Fibroblast of the aortic adventitia (primary cell): ENCODE measurements around the gene DGCR6L. TPM values are rescaled to one million over a fixed set of nuclear protein-coding genes. Genes with fewer than 3 reads are reported as not detected.
"Not testable (repeated sequence)": the region's sequence is repeated elsewhere in the genome, so short reads cannot be mapped to it uniquely, and the experiment has no call there.

Experiments used
- DNase-seq: peaks from one replicate; pipeline ENCODE4 v3.0.0-alpha.2; 2010; ENCODE audit warnings: low read depth
- H3K4me3 ChIP-seq: 2 replicates; pipeline ENCODE4 v1.5.1; 2011; ENCODE audit warnings: low read depth, mild to moderate bottlenecking, control low read depth, low read length, moderate library complexity
- total RNA-seq: library from RNA; depleted of rRNA; stranded (reverse); fragments of >200 nt; gene quantifications from 2 replicates; pipeline ENCODE4 v1.2.3, GENCODE V29; 2012; ENCODE audit warnings: low replicate concordance
- TF ChIP-seq, protein P1 (sequence below): IDR thresholded peaks from 2 replicates; pipeline ENCODE4 v1.5.1; 2011; ENCODE audit warnings: mild to moderate bottlenecking, low read length, control low read depth, inconsistent platforms; ENCODE audit not compliant: insufficient read depth

Gene DGCR6L
- total RNA-seq, 1 donor = 58.2 TPM

DNA sequence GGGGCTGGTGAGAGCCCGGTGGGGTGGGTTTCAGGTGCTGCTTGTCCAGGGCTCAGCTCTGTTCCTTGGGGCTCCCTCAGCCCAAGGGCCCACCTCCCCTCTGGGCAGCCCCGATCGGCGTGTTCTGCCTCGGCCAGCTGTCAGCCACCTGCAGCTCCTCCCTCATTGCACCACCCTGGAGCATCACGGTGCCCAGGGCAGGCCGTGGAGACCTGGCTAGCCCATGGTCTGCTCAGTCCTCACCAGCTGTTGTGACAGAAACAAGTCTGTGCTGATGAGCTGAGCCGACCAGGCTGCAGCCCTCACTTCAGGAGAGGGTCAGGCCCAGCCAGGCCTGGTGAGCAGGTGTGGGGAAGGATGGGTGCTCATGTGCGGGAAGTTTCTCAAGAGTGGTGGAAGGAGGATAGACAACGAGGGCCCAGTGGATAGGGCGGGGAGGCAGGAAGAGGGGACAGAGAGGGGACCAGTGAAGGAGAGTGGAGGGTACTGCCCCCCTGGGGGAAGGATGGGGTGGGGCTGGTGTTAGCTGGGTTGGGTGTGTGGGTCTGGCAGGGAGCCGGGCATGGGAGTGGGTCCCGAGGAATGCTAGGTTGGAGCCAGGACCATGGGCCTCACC is 35.3 kb downstream of the DGCR6L start:
- no peak for DNase-seq
- TF ChIP-seq, protein P1, sequence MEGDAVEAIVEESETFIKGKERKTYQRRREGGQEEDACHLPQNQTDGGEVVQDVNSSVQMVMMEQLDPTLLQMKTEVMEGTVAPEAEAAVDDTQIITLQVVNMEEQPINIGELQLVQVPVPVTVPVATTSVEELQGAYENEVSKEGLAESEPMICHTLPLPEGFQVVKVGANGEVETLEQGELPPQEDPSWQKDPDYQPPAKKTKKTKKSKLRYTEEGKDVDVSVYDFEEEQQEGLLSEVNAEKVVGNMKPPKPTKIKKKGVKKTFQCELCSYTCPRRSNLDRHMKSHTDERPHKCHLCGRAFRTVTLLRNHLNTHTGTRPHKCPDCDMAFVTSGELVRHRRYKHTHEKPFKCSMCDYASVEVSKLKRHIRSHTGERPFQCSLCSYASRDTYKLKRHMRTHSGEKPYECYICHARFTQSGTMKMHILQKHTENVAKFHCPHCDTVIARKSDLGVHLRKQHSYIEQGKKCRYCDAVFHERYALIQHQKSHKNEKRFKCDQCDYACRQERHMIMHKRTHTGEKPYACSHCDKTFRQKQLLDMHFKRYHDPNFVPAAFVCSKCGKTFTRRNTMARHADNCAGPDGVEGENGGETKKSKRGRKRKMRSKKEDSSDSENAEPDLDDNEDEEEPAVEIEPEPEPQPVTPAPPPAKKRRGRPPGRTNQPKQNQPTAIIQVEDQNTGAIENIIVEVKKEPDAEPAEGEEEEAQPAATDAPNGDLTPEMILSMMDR = no peak
- no peak overlapping the region for H3K4me3 ChIP-seq

DNA sequence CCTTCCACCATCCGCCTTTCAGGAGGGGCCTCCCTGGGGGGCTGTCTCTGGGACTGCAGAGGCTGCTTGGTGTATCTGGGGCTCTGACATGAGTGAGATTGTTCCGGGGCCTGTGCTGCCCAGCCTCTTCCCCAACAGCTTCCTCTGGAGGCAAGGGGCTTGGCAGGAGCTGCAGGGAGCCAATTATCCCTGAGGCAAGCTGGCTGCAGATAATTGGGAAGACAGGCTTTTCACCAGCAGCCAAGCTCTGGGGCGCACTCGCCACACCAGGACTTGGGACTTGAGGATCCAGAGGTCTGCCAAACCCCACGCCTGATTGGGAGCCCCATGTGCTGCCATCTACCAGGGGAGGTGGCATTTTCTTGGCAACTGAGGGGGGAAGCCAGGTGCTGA is 36.2 kb downstream of the DGCR6L start:
- TF ChIP-seq, protein P1 = no peak
- no peak for DNase-seq
- no peak overlapping the region for H3K4me3 ChIP-seq

GRCh38 chr22:20282901-20283673 is 36.8 kb downstream of the DGCR6L start:
- TF ChIP-seq, protein P1 = no peak
- H3K4me3 ChIP-seq = no peak overlapping the region
- DNase-seq = no peak

DNA sequence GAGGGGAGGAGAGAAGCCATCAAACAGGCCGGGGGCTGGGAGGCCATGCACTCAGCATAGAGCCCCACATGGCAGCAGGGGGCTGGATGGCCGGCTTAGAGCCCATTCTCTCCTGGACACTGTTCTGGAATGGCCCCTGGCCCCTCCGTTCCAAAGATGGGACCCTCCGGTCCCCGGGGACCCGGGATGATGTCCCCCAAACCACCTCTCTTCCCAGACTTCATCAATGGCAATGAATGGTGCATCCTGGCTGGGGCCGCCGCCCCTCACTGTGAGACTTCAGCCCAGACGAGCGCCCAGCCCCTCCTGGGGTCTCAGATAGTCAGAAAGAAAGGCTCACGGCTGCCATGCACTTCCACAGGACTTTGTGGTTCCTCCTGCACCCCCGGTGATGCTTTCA is 38.0 kb downstream of the DGCR6L start:
- TF ChIP-seq, protein P1 = no peak
- H3K4me3 ChIP-seq = no peak overlapping the region
- DNase-seq = no peak

DNA sequence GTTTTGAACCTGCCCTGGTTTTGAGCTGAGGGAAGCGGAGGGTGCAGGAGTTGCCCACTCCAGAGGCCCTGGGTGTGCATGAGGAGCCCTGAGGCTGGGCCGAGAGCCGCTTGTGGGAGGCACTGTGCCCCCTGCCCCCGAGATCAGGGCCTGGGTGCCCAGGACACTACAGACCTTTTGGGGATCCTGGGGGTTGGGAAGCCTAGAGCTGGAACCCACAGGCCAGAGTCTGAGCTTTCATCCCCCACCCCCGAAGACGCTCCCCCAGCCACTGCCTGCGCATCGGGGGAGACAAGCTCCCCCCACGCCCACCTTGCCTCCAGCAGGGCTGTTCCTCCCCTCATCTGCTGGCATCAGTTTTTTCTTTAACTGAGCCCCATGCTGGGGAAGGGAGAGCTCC is 38.4 kb downstream of the DGCR6L start:
- H3K4me3 ChIP-seq, DNase-seq: not testable (repeated sequence)

- H3K4me3 ChIP-seq = no peak overlapping the region
- TF ChIP-seq, protein P1 = no peak
- no peak for DNase-seq
These were observed 39.0 kb downstream of the DGCR6L start for GRCh38 chr22:20280866-20281265.

DNA sequence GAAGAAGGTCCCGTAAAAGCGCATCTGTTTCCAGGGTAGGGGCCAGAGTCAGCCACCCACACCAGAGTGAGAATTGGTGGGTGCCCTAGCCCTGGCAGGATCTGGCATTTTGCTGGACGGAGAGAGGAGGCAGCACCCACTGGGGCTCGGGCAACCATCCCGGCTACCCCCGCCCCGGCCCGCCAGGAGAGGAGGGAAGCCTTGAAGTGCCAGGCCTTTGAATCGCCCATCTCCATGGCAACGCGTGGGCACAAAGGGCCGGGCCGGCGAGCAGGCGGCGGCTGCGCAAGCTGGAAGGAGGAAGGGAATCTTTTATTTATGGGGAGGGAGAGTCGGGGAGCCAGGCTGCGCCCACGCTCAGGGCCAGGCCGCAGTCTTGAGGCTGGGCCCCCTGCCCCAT is 39.7 kb downstream of the DGCR6L start:
- DNase-seq, H3K4me3 ChIP-seq: not testable (repeated sequence)

DNA sequence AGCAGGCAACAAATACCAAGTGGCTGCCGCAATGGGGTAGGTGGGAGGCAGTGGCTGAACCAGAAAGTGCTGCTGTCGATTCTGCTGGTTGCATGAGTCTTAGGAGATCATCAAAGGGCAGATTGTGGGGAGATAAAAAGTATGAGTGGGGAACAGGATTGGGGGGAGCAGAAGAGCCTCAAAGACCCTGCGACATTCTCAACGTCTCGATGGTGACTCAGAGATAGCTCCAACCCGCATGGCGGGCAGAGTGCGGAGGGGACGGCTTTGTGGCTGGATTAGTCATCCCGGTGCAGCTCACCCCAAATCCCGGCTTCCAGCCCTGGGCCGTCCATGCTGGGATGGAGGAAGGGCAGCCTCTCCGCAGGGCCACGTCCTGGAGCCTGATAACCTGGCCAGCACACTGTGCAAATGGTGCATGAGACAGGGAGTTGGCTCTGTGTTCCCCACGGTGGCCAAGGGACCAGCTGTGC is 40.2 kb downstream of the DGCR6L start:
- no peak for DNase-seq
- no peak overlapping the region for H3K4me3 ChIP-seq
- TF ChIP-seq, protein P1 = no peak

DNA sequence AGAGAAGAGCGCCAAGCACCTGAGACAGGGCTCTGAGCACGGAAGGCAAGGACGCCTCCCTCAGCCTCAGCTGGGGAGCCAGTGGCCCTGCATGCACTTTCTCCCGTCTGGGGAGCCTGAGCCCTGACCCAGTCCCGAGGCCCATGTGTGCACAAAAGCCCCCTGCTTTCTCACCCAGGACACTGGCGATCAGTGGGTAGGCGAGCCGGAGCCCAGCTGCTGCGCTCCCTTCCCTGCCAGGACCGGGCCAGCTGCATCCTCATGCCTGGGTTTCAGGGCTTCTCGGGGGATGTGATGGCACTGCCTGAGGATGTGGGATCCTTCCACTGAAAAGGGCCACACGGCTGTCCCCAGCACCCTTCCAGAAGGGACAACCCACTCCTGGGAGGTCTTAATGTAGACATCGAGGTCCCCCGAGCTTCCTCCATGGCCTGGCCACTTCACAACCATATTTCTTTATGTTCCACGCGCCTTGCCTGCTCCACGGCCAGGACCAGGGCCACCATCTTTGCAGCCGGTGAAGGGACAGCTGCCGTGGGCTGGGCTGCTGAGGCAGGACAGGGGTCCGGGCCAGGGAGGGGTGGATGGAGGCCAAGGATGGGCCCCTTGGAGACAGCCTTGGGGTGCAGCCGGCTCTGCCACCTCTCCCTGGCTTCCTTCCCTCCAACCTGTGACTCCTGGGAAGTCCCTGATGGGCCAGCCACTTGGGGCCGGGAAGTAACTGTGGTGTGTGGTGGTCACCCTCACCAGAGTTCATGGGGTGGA is 41.0 kb downstream of the DGCR6L start:
- not testable (repeated sequence) for DNase-seq, H3K4me3 ChIP-seq

DNA sequence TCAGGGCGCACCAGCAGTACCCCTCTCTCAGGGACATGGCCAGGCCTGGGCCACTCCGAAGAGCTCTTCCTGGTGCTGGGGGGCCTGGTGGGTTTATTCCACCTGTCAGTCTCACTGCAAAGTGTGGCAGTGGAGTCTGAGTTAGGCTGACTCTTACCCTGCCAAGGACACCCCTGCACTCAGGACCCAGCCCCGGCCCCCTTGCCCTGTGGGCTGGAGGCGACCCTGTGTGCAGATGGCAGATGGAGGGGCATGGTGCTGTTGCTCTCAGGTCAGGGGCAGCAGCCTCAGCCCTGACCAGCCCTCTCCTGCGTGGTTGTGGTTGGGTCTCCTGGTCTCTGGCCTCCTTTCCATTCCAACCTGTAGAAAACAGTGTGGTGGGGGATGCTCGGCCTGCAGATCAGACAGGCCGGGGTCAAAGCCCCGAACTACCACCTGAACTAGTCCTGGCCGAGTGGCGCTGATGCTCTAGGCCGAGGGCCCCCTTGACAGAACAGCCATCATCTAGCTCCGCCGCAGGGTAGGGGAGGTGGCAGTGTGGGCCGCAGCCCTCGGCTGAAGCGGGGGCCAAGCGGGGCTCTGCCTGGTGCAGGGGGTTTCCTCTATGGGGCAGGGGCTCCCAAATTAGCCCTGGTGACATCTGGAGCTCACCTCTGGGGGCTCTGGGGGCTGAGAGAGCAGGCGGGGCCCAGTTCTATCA is 41.8 kb downstream of the DGCR6L start:
- not testable (repeated sequence) for H3K4me3 ChIP-seq, DNase-seq
